ENCODE measurements around the gene TNK2.

GRCh38 chr3:195877136-195877715 is 31.1 kb downstream of the TNK2 start:
- TF ChIP-seq CTCF (tag by site-specific recombination; IDR thresholded peaks at IDR 0.05) (no peak), ZNF555 (tag by site-specific recombination; conservative IDR thresholded peaks at IDR 0.05) (no peak), REST (tag by site-specific recombination; IDR thresholded peaks at IDR 0.05) (no peak), ZNF354C (tag by site-specific recombination; IDR thresholded peaks at IDR 0.05; ENCODE audit: borderline replicate concordance, low read depth) (no peak), ZBTB49 (tag by site-specific recombination; IDR thresholded peaks at IDR 0.05; ENCODE audit: low read depth) (no peak), PATZ1 (tag by site-specific recombination; IDR thresholded peaks at IDR 0.05) (no peak), TCF7L2 (IDR thresholded peaks at IDR 0.05; ENCODE audit: borderline replicate concordance, low read depth, low read length) (no peak), ZNF239 (tag by site-specific recombination; IDR thresholded peaks at IDR 0.05) (no peak), ZBTB26 (tag by site-specific recombination; optimal IDR thresholded peaks at IDR 0.05) (no peak), PBX3 (CRISPR knock-in tag; IDR thresholded peaks at IDR 0.05) (no peak), ZNF362 (tag by site-specific recombination; IDR thresholded peaks at IDR 0.05) (no peak), ZNF518A (tag by site-specific recombination; conservative IDR thresholded peaks at IDR 0.05; ENCODE audit: low read depth) (no peak)

Data from HEK293 (cell line).